Gastrocnemius medialis (tissue), 4 donors: ENCODE data around the gene LPA.
"Not testable (repeated sequence)": the region's sequence is repeated elsewhere in the genome, so short reads cannot be mapped to it uniquely, and the experiment has no call there.

Experiments
- POLR2A ChIP-seq, 2 donors: fragments of 450-650 bp; IDR thresholded peaks; one replicate each; pipeline ENCODE4 v1.6.1; 2017; ENCODE audit warnings: antibody characterized with exemption in 2 of 2, mild to moderate bottlenecking in 2 of 2, moderate library complexity in 2 of 2
- TF ChIP-seq, protein P1 (sequence below), 5 experiments: fragments of 450-650 bp in 3 of 5; fragments of 200-600 bp in 2 of 5; sonication (generic) in 2 of 5; IDR thresholded peaks in 4 of 5; conservative IDR thresholded peaks in 1 of 5; 1 replicate in 4 of 5; 2 replicates in 1 of 5; pipeline ENCODE4 v1.5.1; 2016 to 2019; ENCODE audit warnings: antibody characterized with exemption in 5 of 5, mild to moderate bottlenecking in 3 of 5, moderate library complexity in 3 of 5

DNA sequence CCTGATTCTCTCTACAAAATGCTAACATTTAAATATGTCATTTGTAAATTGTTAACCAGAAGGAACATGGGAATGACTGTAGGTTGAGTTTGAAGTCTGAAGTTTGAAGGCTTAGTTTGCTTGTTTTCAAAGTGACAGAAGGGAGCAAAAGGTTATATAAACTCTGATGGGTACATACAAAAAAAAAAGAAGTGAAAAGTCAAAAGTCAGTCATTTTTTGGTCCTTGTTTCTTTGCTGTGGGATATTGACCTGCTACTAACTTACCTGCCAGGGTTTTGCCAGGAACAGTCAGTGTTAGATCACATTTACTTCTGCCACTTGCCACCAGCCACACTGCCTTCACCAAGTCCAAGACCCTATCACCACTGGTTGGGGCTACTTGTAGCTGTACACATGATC lies 44.9 kb upstream of the LPA start:
- TF ChIP-seq, protein P1, sequence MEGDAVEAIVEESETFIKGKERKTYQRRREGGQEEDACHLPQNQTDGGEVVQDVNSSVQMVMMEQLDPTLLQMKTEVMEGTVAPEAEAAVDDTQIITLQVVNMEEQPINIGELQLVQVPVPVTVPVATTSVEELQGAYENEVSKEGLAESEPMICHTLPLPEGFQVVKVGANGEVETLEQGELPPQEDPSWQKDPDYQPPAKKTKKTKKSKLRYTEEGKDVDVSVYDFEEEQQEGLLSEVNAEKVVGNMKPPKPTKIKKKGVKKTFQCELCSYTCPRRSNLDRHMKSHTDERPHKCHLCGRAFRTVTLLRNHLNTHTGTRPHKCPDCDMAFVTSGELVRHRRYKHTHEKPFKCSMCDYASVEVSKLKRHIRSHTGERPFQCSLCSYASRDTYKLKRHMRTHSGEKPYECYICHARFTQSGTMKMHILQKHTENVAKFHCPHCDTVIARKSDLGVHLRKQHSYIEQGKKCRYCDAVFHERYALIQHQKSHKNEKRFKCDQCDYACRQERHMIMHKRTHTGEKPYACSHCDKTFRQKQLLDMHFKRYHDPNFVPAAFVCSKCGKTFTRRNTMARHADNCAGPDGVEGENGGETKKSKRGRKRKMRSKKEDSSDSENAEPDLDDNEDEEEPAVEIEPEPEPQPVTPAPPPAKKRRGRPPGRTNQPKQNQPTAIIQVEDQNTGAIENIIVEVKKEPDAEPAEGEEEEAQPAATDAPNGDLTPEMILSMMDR (IDR thresholded peaks at IDR 0.05 in 4 of 5, conservative IDR thresholded peaks at IDR 0.05 in 1 of 5), result not testable (repeated sequence)
- not testable (repeated sequence) for TF ChIP-seq POLR2A (IDR thresholded peaks at IDR 0.05)
